H9 (cell line): ENCODE results near the gene DLK2. TPM values are rescaled to one million over a fixed set of nuclear protein-coding genes. Genes with fewer than 3 reads are reported as not detected.

Experiments used
- DNase-seq: peaks from one replicate; pipeline ENCODE4 v3.0.0-alpha.2; 2017
- H2AFZ ChIP-seq: one replicate; pipeline ENCODE4 v1.6.1; 2013; ENCODE audit warnings: mild to moderate bottlenecking, low read length, control low read depth, moderate library complexity
- H2AK5ac ChIP-seq: 2 replicates; pipeline ENCODE4 v1.6.1; 2013; ENCODE audit warnings: low read length, control low read depth, mixed read lengths; ENCODE audit not compliant: insufficient read length
- H2BK120ac ChIP-seq: one replicate; pipeline ENCODE4 v1.6.1; 2013; ENCODE audit warnings: low read depth, mild to moderate bottlenecking, low read length, control low read depth, inconsistent platforms; ENCODE audit not compliant: poor library complexity, severe bottlenecking
- H2BK12ac ChIP-seq: 2 replicates; pipeline ENCODE4 v1.6.1; 2013; ENCODE audit warnings: low read length, control low read depth, mixed read lengths, low read depth; ENCODE audit not compliant: insufficient read length
- H2BK15ac ChIP-seq: 2 replicates; pipeline ENCODE4 v1.6.1; 2013; ENCODE audit warnings: low read depth, low read length, control low read depth
- H2BK20ac ChIP-seq: one replicate; pipeline ENCODE4 v1.6.1; 2013; ENCODE audit warnings: low read depth, mild to moderate bottlenecking, low read length, control low read depth, inconsistent platforms; ENCODE audit not compliant: poor library complexity, severe bottlenecking
- H2BK5ac ChIP-seq: 2 replicates; pipeline ENCODE4 v1.6.1; 2013; ENCODE audit warnings: low read length, control low read depth, mixed read lengths; ENCODE audit not compliant: insufficient read length
- H3K14ac ChIP-seq: 2 replicates; pipeline ENCODE4 v1.6.1; 2013; ENCODE audit warnings: low read length, control low read depth; ENCODE audit not compliant: insufficient read depth
- H3K18ac ChIP-seq: 2 replicates; pipeline ENCODE4 v1.6.1; 2013; ENCODE audit warnings: low read depth, mild to moderate bottlenecking, mixed read lengths, low read length, control low read depth; ENCODE audit not compliant: insufficient read length
- H3K23ac ChIP-seq: 2 replicates; pipeline ENCODE4 v1.6.1; 2013; ENCODE audit warnings: low read length, control low read depth, mixed read lengths, low read depth; ENCODE audit not compliant: insufficient read length
- H3K23me2 ChIP-seq: 2 replicates; pipeline ENCODE4 v1.6.1; 2013; ENCODE audit warnings: low read depth, mild to moderate bottlenecking, mixed read lengths, low read length, control low read depth; ENCODE audit not compliant: insufficient read length, poor library complexity, severe bottlenecking
- H3K27ac ChIP-seq: 2 replicates; pipeline ENCODE4 v1.5.1; 2013; ENCODE audit warnings: low read length, control low read depth, mixed read lengths, low read depth; ENCODE audit not compliant: insufficient read length
- H3K27me3 ChIP-seq: 2 replicates; pipeline ENCODE4 v1.6.1; 2013; ENCODE audit warnings: low read length, control low read depth, inconsistent platforms; ENCODE audit not compliant: insufficient read depth
- H3K4ac ChIP-seq: 2 replicates; pipeline ENCODE4 v1.6.1; 2013; ENCODE audit warnings: low read depth, mild to moderate bottlenecking, control low read depth, inconsistent platforms, low read length, moderate library complexity
- H3K4me1 ChIP-seq: 2 replicates; pipeline ENCODE4 v1.6.1; 2013; ENCODE audit warnings: low read length, control low read depth, inconsistent platforms; ENCODE audit not compliant: insufficient read depth
- H3K4me2 ChIP-seq: 2 replicates; pipeline ENCODE4 v1.6.1; 2013; ENCODE audit warnings: low read length, control low read depth, mixed read lengths; ENCODE audit not compliant: insufficient read length, insufficient read depth
- H3K56ac ChIP-seq: 2 replicates; pipeline ENCODE4 v1.6.1; 2013; ENCODE audit warnings: low read depth, mild to moderate bottlenecking, mixed read lengths, low read length, control low read depth; ENCODE audit not compliant: insufficient read length
- H3K79me1 ChIP-seq: 2 replicates; pipeline ENCODE4 v1.6.1; 2013; ENCODE audit warnings: low read depth, mild to moderate bottlenecking, moderate library complexity, low read length, control low read depth, inconsistent platforms; ENCODE audit not compliant: insufficient read depth, poor library complexity, severe bottlenecking
- H3K79me2 ChIP-seq: 2 replicates; pipeline ENCODE4 v1.6.1; 2013; ENCODE audit warnings: low read length, control low read depth, inconsistent platforms; ENCODE audit not compliant: insufficient read depth
- H3K9ac ChIP-seq: 2 replicates; pipeline ENCODE4 v1.6.1; 2013; ENCODE audit warnings: low read length, control low read depth, mixed read lengths; ENCODE audit not compliant: insufficient read length; ENCODE audit errors: extremely low read depth
- H3K9me3 ChIP-seq: one replicate; pipeline ENCODE4 v1.6.1; 2013; ENCODE audit warnings: low read depth, low read length, inconsistent platforms; ENCODE audit not compliant: control insufficient read depth
- H3T11ph ChIP-seq: one replicate; pipeline ENCODE4 v1.6.1; 2013; ENCODE audit warnings: mild to moderate bottlenecking, low read length, control low read depth, inconsistent platforms
- H4K20me1 ChIP-seq: one replicate; pipeline ENCODE4 v1.6.1; 2013; ENCODE audit not compliant: control insufficient read depth, insufficient read length, insufficient read depth
- H4K5ac ChIP-seq: 2 replicates; pipeline ENCODE4 v1.6.1; 2013; ENCODE audit warnings: low read depth, mild to moderate bottlenecking, mixed read lengths, low read length, control low read depth; ENCODE audit not compliant: insufficient read length
- H4K8ac ChIP-seq: replicated peaks from 2 replicates; pipeline ENCODE4 v1.6.1; 2013; ENCODE audit warnings: low read length, control low read depth, mixed read lengths, low read depth; ENCODE audit not compliant: insufficient read length
- H4K91ac ChIP-seq: 2 replicates; pipeline ENCODE4 v1.6.1; 2013; ENCODE audit warnings: low read depth, mild to moderate bottlenecking, moderate library complexity, mixed read lengths, low read length, control low read depth; ENCODE audit not compliant: insufficient read length
- H3K27ac Mint-ChIP-seq, 3 experiments: 2 replicates in 2 of 3; 3 replicates in 1 of 3; pipeline ENCODE4 v1.8.0; 2020 to 2021; ENCODE audit warnings: mixed read lengths in 3 of 3, mild to moderate bottlenecking in 1 of 3, moderate library complexity in 1 of 3
- H3K27me3 Mint-ChIP-seq: 2 replicates; pipeline ENCODE4 v1.8.0; 2021; ENCODE audit warnings: low read depth, mild to moderate bottlenecking, moderate library complexity, mixed read lengths
- H3K36me3 Mint-ChIP-seq, 3 experiments: 2 replicates in 2 of 3; 3 replicates in 1 of 3; pipeline ENCODE4 v1.8.0; 2020 to 2021; ENCODE audit warnings: low read depth in 3 of 3, mixed read lengths in 3 of 3; ENCODE audit not compliant: insufficient read depth in 1 of 3
- H3K4me1 Mint-ChIP-seq, 2 experiments: 2 replicates each; pipeline ENCODE4 v1.8.0; 2020; ENCODE audit warnings: mixed read lengths in 2 of 2
- H3K4me3 Mint-ChIP-seq, 2 experiments: 2 replicates in 1 of 2; 3 replicates in 1 of 2; pipeline ENCODE4 v1.8.0; 2020 to 2021; ENCODE audit warnings: mild to moderate bottlenecking in 2 of 2, mixed read lengths in 2 of 2, moderate library complexity in 1 of 2
- H3K9me3 Mint-ChIP-seq, 2 experiments: 2 replicates in 1 of 2; 3 replicates in 1 of 2; pipeline ENCODE4 v1.8.0; 2020; ENCODE audit warnings: mild to moderate bottlenecking in 2 of 2, mixed read lengths in 2 of 2, moderate library complexity in 1 of 2
- WGBS: extraction: QIAGEN DNeasy Blood & Tissue Kit; methylation state at CpG from one replicate; pipeline ENCODE4 v1.1.7; 2013; ENCODE audit warnings: missing lambda C conversion rate, low lambda C conversion rate, mixed read lengths; ENCODE audit not compliant: insufficient read length; ENCODE audit errors: extremely low coverage; 5-methylcytosine and 5-hydroxymethylcytosine counted together
- total RNA-seq: library from RNA; stranded (reverse); gene quantifications from 2 replicates; pipeline ENCODE4 v1.2.1, GENCODE V29; 2021
- TF ChIP-seq, protein P1 (sequence below): fragments of 200-600 bp; sonication (generic); conservative IDR thresholded peaks from 3 replicates; pipeline ENCODE4 v1.8.0; 2021; ENCODE audit warnings: antibody characterized with exemption, mild to moderate bottlenecking

Gene DLK2
- total RNA-seq, 1 experiment from 2014 or later: 0.96 TPM

DNA sequence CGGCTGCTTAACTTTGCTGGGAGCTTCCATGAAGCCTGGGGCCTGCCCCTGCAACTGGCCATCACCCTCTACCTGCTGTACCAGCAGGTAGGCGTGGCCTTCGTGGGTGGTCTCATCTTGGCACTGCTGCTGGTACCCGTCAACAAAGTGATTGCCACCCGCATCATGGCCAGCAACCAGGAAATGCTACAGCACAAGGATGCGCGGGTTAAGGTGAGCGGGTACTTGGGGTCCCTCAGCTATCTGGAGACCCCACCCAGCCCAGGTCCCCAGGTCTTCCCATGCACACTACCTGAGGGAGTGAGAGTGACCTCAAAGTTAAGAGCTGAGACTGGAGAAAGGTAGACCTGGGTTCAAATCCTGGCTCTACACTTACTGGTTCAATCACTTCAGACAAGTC is 22.2 kb downstream of the DLK2 start:
- no peak overlapping the region for H3K27ac ChIP-seq
- H3K79me2 ChIP-seq: no peaks in the 10 kb centered on the region
- peaks cover 0 to 16% (median 2%) of the 10 kb centered on the region in 3 experiments; a peak in 5 of 7 replicates for H3K36me3 Mint-ChIP-seq
- H2AK5ac ChIP-seq: no peak overlapping the region
- no peak overlapping the region for H2BK20ac ChIP-seq
- H3K4me2 ChIP-seq: no peak overlapping the region
- H3K9ac ChIP-seq: no peak overlapping the region
- H4K5ac ChIP-seq: no peak overlapping the region
- no peak overlapping the region for H2BK5ac ChIP-seq
- no peak overlapping the region for H2BK15ac ChIP-seq
- WGBS: no CpG with 5 or more reads among the region's 8 CpGs
- no peak overlapping the region for H2BK120ac ChIP-seq
- no peak overlapping the region for H3T11ph ChIP-seq
- no peak for DNase-seq
- peaks cover 3% of the 10 kb centered on the region; the same call in 1 of the 2 replicates for H3K27me3 Mint-ChIP-seq
- peaks cover 4% of the 10 kb centered on the region; the same call in 1 of the 2 replicates for H3K4me1 ChIP-seq
- H4K8ac ChIP-seq: no peak overlapping the region
- peaks cover 9% of the 10 kb centered on the region in 2 experiments for H3K4me1 Mint-ChIP-seq
- H3K4me3 Mint-ChIP-seq: no peak overlapping the region
- H3K23me2 ChIP-seq: peaks cover 4% of the 10 kb centered on the region
- no peaks in the 10 kb centered on the region for H3K79me1 ChIP-seq
- H4K91ac ChIP-seq: no peak overlapping the region
- no peaks in the 10 kb centered on the region for H3K9me3 ChIP-seq
- no peak overlapping the region for H3K4ac ChIP-seq
- TF ChIP-seq, protein P1, sequence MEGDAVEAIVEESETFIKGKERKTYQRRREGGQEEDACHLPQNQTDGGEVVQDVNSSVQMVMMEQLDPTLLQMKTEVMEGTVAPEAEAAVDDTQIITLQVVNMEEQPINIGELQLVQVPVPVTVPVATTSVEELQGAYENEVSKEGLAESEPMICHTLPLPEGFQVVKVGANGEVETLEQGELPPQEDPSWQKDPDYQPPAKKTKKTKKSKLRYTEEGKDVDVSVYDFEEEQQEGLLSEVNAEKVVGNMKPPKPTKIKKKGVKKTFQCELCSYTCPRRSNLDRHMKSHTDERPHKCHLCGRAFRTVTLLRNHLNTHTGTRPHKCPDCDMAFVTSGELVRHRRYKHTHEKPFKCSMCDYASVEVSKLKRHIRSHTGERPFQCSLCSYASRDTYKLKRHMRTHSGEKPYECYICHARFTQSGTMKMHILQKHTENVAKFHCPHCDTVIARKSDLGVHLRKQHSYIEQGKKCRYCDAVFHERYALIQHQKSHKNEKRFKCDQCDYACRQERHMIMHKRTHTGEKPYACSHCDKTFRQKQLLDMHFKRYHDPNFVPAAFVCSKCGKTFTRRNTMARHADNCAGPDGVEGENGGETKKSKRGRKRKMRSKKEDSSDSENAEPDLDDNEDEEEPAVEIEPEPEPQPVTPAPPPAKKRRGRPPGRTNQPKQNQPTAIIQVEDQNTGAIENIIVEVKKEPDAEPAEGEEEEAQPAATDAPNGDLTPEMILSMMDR: no peak
- H3K27me3 ChIP-seq: no peaks in the 10 kb centered on the region
- H3K18ac ChIP-seq: no peak overlapping the region
- no peaks in the 10 kb centered on the region for H3K9me3 Mint-ChIP-seq
- H2AFZ ChIP-seq: no peak overlapping the region
- H4K20me1 ChIP-seq: no peaks in the 10 kb centered on the region
- no peak overlapping the region for H3K23ac ChIP-seq
- H2BK12ac ChIP-seq: no peak overlapping the region
- H3K14ac ChIP-seq: no peak overlapping the region
- H3K56ac ChIP-seq: no peak overlapping the region
- H3K27ac Mint-ChIP-seq: no peak overlapping the region
